Stimulated activated CD8-positive, alpha-beta memory T cell treated with anti-CD3 and anti-CD28 coated beads, Interleukin-2, amount 100 ng/mL, for 48 hours (primary cell): Measurements from ENCODE around the gene ASXL1.

ENCODE experiments used
- DNase-seq, 2 donors: peaks; one replicate each; pipeline ENCODE4 v3.0.0-alpha.2; 2020; ENCODE audit warnings: low read depth in 2 of 2

Gene ASXL1

DNA sequence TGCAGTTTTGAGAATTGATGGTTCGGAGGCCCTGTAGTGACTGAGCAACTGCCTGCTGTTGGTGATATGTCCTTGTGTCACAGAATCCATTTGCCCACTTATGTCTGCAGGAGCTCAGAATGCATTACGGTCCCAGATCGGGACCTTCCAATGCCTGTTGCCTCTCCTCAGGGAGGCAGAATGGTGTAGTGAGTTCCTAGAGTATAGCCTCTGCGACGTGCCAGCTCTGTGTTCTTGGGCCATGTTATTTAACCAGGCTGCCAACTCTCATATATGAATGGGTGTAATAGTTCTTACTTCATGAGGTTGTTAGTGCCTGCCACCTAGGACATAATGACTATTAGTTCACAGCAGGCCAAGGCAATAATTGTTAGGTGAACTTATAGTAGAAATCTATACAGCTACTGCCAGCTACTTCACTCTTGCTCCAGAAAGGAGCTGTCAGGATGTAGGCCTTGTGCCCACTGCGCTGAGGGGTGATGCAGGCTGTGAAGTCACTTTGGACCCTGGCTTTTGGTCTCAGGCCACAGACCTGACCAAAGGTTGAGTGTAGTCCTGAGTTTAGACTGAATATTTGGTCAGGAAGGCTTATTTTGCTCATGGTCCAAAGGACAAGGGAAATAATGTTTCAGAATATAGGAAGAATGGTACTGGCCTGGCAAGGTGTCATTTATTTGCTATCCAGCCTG lies 82.1 kb downstream of the ASXL1 start:
- no peak for DNase-seq

DNA sequence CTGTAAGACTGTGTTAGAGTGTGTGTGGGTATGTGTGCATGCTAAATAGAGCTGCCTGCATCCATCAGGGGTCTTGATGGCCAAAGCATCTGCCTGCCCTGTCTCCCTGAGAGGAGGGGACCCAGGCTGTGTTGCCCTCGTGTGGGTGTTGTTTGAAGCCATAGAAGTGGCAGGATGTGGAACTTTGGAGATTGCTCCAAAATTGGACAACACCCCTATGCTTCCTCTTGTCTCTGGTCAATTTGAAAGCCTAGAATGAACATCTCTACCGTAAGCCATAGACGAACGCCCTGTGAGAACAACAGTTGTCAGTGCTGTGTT lies 82.6 kb downstream of the ASXL1 start:
- DNase-seq = no peak

DNA sequence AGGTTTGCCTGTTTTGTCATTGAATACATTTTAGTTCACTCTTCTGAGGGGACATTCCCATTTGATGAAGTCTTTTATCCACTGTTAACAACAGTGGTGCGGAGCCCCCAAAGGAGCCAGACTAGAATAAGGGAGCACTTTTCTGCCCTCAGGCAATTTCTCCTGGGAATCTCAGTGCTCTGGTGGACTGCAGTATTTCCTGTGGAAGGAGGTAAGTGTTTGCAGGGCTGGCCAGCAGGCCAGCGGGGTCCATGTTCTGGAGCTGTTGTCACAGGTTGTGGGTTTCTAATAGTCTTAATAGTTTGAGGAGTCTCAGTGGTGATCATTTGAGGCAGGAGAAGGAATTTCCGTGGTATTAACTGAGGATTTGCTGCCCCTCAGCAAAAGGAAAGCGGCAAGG lies 83.5 kb downstream of the ASXL1 start:
- no peak for DNase-seq

DNA sequence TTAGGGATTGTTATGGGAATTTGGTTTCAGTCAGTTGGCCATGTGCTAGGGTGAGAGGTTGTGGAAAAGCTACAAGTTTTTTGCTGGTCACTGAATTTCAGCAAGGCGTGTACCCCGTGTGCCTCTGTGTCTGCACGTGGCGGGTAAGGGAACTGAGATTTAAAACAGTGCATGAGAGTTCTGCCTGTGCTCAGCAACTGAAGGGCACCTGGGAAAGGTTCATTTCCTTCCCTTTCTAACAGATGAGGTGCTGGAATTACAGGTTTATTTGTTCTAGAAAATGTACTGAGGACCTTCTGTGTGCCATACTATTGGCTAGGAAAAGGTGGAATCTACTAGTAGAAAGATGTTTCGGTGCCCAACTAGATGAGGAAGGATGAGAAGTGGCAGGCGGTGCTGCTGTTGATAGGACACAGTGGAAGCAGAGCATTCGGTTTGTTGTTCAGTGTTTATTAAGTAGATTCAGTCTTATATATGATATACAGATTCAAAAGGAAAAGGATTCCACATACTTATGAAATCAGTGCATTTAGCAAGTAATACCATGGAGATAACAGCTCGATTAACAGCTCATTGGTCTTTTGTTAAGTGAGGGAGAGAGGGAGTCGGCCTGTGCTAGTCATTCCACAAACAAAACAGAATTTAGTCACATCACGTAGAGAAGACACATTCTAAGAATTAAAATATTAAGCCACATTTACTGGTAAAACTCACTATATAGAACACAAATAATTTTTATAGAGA lies 84.7 kb downstream of the ASXL1 start:
- DNase-seq = no peak

DNA sequence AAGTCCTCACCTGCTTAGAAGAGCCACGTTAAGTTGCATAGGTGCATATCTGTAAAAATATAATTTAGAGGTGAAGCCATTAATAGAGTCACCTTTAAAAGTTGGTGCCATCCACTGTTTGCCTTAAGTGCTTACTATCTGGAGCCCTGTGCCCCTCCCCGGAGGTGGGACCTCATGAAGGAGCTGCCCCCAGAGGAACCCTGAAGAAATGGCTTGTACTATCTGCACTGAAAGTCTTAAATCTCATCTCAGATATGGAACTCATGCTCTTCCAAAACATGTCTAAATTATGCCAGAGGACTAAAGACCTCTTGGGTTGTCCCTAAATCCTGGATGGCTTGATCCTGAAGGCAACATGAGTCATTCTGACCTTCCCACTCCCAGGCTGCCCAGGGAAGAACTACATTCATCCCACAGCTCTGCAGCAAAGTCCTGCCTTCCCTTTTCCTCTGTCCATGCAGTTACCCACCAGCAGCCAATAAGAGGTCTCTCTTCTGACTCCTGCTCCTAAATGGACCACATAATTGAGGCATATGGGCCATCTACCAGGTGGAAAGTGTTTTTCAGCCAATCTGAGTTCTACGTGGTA lies 85.3 kb downstream of the ASXL1 start:
- DNase-seq = no peak

DNA sequence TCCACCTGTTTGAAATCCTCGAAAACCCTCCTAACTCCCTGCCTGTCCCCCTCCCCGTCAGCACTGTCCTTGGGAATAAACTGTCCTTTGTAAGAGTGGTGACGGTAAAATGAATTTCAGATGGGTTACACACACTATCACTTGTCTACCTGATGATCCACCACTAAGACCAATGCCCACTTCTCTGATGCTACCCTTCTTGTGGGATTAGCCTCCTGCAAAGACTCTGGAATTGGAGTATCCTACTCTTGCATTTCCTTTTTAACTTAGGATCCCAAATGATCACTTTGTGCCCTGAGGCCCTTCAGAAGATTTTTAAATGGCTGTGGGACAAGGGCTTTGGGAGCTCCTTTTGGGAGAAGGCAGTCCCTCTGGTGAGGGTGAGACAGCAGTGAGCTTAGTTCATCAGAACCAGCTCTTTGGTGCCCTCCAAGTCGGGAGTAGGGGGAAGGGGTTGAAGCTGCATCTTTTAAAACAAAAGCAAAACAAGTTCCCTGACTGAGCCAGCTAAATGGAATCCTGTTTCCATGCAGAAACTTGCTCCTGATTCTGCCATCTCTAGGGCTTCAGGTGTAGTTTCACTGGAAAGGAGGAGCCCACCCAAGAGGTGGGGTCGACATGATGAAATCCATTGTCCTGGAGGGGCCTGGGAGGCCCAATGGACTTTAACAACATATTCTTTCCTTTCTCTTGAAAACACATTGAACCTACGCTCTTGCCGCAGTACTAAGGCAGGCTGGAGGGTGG lies 86.5 kb downstream of the ASXL1 start:
- DNase-seq = no peak

DNA sequence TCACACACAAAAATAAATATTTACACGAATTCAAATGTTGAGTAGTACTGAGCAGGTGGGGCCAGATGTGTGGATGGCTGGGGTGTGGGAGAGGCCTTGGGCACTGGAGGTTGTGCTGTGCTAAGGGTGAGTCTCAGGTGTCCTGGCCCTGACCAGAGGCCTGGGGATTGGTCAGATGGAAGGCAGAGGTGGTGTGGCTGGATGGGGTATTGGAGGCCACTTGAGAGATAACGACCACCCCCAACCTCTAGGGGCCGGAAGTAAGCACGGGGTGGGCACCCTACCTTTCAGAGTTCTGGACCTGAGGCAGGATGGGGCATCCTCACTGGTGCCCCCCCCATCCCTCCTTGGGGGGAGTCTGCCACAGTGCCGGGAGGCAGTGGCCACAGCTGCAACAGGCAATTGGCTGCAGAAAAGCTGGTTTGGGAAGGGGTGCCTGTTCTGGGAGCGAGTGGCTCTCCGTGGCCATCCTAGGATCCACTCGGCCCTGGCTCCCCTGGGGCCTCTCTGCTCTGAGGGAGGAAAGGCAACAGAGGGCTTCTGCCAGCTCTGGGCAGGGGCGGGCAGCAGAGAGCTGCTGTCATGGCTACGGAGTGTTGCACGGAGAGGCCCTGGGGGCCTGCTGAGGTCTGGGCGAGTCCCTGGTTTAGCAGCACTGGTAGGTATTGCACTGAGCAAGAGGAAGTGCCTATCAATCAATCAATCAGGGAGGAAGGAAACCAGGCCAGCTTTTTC lies 87.6 kb downstream of the ASXL1 start:
- DNase-seq = no peak

DNA sequence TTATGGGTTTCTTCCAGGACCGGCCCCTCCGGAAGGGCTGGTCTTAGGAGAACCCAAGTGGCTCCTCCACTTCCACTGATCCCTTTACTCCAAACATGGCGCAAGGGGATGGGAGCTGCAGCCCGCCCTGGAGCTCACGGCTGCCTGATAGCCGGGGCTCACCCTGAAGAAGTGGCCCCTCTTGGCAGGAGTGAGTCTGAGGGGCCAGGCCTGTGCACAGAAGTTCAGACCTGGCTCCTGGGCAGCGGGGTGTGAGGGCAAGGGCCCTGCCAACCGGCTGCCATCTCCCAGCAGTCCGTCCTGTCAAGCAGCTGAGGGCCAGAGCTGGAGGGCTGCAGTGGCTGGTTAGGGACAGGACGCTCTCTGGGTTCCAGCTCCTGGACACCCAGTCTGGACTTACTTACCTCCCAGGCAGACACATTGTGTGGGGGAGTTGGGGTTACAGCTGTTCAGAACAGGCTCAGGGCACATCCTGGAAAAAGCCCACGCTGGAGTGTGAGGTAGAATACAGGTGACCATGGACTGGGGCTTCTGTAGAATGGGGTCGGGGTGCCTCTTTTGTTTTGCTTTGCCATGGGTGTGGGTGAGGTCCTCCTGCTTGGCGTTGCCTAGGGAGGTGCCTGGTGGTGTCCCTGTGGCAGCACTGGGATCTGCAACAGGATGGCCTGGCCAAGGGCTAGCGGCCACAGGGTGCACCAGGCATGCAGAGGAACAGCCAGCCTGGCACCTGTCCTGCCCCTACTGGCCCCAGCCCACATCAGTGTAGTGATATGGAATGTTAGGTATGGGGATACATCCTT lies 88.4 kb downstream of the ASXL1 start:
- no peak for DNase-seq

DNA sequence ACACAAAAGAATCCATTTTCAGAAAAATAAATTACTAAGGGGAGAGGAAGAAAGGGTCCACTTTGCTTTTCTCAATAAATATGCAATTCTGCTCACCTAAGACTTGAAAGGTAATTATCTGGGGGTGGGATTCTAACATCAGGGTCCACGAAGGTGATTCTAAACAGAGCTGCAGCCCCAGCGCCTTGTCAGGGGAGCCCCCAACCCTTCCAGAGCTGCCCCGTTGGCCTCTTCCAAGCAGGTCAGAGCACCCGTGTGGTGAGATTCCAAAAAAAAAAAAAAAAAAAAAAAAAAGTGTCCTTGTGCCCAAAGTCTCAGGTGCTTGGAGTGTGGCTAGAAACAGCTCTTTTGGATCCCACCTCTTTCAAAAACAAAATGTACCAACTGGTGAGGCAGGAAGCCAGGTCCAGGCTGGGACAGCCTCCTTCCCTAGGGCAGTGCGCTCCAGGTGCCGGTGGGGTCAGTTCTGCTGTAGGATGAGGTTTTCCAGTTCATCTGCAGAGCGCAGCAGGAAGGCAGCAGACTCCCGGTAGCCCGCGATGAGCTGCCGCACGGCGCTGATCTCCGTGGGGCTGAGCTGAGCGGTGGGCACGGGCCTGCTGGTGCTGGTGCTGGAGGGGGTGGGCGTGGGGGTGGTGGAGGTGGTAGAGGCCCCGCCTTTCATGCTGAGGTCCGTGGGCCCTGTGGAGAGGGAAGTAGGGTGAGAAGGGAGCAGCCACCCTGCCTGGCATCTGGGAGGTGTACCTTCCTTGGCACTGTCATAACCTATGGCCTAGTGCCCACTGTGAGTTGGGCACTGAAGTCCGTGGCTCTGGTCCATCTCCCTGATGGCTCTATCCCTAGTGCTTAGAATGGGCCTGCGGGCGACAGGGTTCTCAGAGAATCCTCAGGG lies 89.3 kb downstream of the ASXL1 start:
- DNase-seq = no peak

DNA sequence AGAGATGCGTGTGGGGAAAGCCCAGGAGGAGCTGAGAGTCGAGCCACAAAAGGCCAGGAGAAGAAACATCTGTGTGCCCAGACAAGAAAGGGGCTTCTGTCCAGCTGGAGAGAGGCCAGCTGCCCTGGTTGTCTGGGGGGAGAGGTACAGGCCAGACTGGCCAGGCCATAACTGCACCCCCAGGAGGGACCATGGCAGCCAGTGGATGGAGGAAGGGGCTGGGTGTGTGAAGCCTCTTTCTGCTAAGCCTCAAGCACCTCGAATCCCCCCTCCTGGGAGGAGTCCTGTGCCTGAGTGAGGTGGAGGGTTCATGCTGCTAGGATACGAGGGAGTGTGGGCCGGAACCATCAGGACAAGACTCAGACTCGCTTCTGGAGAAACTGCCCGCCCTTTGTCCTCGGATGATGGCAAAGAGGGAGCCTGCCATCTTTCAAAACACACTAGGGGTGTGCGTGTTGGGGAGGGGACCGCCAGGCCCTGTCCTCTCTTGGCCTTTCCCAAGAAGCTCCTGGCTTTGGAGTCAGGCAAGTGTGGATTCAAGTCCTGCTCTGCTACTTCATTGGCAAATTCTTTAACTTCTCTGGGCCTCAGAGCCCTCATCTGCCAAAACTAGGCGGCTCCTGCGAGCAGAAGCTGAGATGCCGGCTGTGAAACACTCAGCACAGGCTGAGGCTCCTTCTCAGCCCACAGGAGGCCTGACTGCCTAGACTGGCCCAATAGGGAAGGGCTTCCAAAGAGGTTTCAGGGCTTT lies 90.3 kb downstream of the ASXL1 start:
- no peak for DNase-seq

DNA sequence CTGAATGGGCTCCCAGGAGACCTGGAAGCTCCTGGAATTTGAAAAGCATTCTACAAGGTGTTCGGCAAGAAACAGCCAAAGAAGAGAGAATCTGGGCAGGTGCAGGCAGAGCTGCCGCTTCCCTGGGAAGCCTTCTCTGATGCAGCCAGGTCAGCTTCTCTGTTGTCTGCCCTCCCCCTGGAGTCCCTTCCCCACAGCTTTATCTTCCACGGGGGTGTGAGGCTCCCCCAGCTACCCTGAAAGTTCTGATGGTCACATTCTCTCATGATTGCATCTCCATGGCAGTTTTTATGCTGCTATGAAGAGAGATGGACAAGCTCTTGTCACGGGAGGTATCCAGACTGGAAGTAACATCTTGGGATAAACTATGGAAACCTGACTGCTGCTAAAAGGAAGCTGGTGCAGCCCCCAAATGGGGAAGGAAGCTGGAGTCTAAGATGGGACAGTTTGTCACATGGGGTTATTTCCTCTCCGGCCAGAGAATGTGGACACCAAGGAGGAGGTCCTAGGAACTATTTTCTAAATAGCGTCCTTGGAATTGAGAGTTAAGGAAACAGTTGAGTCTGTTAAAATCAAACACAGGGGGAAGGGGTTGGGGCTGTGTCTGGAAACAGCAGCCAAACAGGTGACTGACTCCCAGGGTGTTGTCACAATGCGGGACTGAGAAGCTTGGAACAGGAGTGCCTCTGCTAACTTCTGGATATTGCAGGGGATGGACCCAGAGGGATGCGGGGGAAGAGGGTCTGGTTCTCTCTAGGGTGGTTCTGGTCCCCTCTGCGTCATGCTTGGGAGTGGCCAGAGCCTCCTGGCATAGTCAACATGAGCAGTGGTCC lies 91.1 kb downstream of the ASXL1 start:
- no peak for DNase-seq

DNA sequence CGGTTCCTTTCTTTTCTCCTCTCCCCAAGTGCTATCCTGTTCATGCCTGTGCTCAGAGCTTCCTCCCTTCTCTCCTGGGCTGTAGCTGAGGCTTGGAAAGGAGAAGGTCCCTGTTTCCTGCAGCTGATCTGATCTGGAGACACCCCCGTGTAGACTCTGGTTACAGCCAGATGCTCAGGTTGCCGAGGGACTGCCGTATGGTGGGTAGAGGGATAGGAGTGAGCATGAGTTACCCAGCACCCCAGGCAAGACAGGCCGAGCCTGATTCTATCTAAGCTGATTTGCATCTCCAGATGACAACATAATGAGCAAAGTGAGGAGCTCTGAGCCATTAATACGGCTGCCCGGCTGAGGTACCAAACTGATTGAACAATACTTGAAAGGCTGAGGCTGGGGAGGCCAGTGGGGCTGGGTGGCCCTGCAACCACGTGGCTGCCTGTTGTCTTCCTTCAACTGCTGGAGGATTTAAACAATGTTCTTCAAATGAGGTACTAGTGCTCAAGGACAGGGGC lies 91.8 kb downstream of the ASXL1 start:
- no peak for DNase-seq

DNA sequence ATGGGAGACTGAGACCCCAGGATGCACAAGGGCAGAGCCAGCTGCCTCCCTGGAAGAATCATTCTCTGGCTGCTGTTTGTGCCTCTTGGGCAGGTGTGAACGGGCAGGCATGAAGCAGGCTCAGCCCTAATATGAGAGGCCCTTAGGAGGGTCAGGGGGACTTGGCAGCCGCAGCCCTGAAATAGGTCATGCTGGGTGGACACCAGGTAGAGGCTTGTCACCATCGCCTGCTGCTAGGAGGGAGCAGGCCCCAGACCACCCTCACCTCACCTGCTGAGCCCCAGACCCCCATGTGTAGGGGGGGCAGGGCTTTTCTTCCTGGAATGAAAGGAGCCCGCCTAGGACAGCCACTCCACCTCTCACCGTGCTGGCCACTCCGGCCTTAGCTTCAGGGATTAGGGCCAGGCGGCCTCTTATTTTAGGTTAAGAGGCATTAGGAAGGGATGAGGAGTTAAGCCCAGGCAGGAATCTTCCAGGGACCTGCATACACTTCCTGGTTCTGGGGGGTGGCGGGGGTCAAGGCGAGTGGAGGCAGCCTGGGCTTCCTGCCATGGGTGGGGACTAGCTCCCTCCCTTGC lies 92.4 kb downstream of the ASXL1 start:
- no peak for DNase-seq

DNA sequence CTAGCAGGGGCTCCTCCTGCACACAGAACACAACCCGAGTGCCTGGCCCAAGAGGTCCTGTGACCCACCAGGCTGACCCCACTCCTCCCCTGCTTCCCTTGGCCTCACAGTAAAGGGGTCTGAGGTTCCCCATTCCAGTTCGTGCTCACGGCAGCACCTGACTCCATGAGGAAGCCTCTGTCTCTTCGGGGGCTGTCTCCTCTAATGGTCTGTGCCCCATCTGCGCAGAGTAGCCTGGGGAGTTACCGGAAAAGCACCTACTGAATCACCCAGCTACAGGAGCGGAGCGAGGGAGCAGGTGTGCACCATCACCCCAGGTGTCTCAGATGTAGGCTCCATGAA lies 93.2 kb downstream of the ASXL1 start:
- no peak for DNase-seq

DNA sequence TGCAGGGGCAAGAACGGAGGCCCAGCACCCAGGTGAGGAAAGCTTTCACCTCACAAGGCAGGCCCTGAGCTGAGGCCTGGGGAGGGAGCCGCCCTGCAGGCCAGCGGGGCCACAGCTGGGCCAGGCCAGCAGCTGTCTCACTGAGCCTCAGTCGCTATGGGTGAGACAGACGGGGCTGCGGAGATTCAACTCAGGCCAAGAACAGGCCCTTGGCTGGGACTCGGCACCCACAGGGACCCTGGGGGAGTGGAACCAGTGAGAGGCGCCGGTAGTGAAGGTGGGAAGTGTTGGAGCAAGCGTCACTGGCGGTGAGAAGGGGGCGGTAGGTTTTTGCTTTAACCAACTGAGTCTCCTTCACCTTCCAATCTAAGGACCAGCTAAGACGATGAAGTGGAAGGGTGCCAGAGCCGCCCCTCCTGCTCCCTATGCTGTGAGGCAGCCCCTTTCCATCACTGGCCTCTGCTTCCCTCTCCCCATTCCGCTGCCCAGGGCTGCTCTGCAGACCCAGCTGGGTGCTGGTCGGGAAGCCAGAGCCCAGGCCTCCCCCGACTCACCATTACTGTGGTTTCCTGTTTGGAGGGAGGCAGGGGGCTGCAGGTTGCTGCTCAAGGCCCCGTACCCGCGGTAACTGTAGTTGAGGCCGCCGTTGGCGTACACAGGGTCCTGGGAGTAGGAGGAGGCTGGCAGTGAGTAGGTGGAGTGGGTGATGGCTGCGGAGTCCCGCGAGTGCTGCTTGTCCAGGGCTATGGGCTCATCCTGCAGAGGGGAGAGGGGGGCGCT lies 93.7 kb downstream of the ASXL1 start:
- no peak for DNase-seq

DNA sequence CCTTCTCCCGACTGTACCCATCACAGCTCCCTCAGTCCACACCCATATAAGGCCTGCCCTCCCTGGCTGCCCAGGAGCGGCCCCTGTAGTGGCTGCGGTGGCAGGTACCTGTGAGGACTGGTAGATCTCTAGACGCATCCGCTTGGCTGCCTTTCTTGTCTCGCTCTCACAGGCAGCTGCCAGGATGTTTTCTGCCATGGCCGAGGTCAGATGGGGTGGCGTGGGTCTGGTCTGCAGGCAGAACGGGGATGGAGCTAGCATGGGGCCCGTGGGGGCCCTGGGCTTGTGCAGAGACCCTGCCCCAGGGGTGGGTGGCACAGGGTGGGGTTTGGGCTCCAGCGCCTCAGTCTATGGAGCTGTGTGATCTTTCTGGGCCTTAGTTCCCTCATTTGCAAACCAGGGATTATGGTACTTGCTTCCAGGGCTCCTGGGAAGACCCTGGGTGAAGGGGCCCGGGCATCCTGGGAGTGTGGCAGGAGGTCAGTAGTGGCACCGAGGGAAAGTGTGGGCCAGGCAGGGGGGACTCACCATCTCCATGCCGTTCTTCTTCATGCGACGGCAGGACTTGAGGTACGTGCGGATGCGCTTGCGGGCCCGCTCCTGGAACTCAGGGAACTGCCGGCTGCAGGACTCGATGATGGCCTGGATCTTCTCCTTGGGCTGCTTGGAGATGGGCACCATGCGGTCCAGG lies 94.8 kb downstream of the ASXL1 start:
- DNase-seq = no peak
